ENCODE measurements around the gene MRPL1.

- TF ChIP-seq CTCF (conservative IDR thresholded peaks at IDR 0.05 in 1 of 2, IDR thresholded peaks at IDR 0.05 in 1 of 2; ENCODE audit: low read depth in 1 of 2, low read length in 2 of 2): no peak
- TF ChIP-seq EZH2 (IDR thresholded peaks at IDR 0.05; ENCODE audit: low read length, missing control alignments): no peak
Measured at GRCh38 chr4:77834403-77834802, 28.2 kb upstream of the MRPL1 start.

All from fibroblast of lung (primary cell).